Measurements from ENCODE around the gene NAP1L5. TPM values are rescaled to one million over a fixed set of nuclear protein-coding genes. Genes with fewer than 3 reads are reported as not detected.

Gene NAP1L5
- total RNA-seq, 2 donors from 2014 or later, result 5.2 to 6.6 TPM

DNA sequence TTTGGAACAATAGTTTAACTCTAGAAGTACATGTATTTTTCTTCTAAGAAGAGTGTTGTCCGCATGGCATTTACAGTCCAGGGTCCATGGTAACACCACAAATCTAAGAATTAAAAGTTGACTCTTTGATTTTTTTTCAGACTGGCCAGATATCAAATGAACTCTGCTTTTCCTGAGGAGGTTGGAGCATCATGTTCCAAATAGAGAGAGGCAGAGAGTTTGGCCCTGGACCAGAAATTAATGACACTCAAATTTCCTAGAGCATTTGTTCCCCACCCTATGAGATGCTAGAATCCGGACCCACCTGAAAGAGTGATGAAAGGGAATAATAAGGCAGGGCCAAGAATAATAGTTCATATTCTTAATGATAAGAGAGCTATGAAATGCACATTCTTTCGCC, 47.0 kb upstream of the NAP1L5 start:
- H3K27me3 ChIP-seq, result no peaks in the 10 kb centered on the region
- no peak for DNase-seq (ENCODE audit: low spot score)
- peaks cover 39% of the 10 kb centered on the region for H3K36me3 ChIP-seq
- H3K9me3 ChIP-seq, result no peaks in the 10 kb centered on the region
- TF ChIP-seq, protein P1, sequence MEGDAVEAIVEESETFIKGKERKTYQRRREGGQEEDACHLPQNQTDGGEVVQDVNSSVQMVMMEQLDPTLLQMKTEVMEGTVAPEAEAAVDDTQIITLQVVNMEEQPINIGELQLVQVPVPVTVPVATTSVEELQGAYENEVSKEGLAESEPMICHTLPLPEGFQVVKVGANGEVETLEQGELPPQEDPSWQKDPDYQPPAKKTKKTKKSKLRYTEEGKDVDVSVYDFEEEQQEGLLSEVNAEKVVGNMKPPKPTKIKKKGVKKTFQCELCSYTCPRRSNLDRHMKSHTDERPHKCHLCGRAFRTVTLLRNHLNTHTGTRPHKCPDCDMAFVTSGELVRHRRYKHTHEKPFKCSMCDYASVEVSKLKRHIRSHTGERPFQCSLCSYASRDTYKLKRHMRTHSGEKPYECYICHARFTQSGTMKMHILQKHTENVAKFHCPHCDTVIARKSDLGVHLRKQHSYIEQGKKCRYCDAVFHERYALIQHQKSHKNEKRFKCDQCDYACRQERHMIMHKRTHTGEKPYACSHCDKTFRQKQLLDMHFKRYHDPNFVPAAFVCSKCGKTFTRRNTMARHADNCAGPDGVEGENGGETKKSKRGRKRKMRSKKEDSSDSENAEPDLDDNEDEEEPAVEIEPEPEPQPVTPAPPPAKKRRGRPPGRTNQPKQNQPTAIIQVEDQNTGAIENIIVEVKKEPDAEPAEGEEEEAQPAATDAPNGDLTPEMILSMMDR (IDR thresholded peaks at IDR 0.05), result no peak
- H3K4me1 ChIP-seq, result peaks cover 0 to 21% of the 10 kb centered on the region in 2 donors
- H3K4me3 ChIP-seq, result no peak overlapping the region
- peak overlapping the region in 1 of 2 donors; percentile 62 for H3K27ac ChIP-seq

- H3K9me3 ChIP-seq, result no peaks in the 10 kb centered on the region
- no peaks in the 10 kb centered on the region for H3K27me3 ChIP-seq
- H3K4me1 ChIP-seq, result peaks cover 0 to 21% of the 10 kb centered on the region in 2 donors
- no peak overlapping the region for H3K4me3 ChIP-seq
- DNase-seq (ENCODE audit: low spot score), result no peak
- TF ChIP-seq, protein P1 (IDR thresholded peaks at IDR 0.05), result no peak
- no peak overlapping the region for H3K27ac ChIP-seq
- H3K36me3 ChIP-seq, result peaks cover 32% of the 10 kb centered on the region
Observed at GRCh38 chr4:88743696-88744095, 46.1 kb upstream of the NAP1L5 start.

GRCh38 chr4:88742561-88742960, 44.9 kb upstream of the NAP1L5 start:
- TF ChIP-seq, protein P1 (IDR thresholded peaks at IDR 0.05), result no peak
- DNase-seq (ENCODE audit: low spot score), result no peak
- H3K4me3 ChIP-seq, result no peak overlapping the region
- no peaks in the 10 kb centered on the region for H3K27me3 ChIP-seq
- H3K27ac ChIP-seq, result no peak overlapping the region
- H3K9me3 ChIP-seq, result no peaks in the 10 kb centered on the region
- H3K36me3 ChIP-seq, result peaks cover 31% of the 10 kb centered on the region
- peaks cover 0 to 24% of the 10 kb centered on the region in 2 donors for H3K4me1 ChIP-seq

DNA sequence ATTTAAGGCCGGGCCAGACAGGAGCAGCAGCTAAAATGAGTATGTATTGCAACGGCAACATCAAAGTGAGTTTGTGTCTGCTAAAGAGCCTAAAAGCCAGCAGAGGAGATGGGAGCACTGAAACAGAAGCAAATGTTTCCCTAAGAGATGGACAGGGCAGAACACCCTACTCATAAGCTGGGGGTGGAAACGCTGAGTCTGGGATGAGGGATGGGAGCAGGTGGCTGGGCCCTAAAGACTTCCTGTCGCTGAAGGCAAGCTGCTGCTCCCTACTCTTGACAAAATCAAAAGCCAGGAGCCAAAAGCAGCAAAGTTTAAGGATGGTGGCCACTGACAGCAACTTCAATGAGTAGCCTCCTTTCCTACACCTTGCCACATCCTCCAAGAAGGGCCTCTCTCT, 40.6 kb upstream of the NAP1L5 start:
- Histone ChIP-seq H3K9me3 (no peaks in the 10 kb centered on the region), H3K4me3 (no peak overlapping the region), H3K36me3 (peaks cover 21% of the 10 kb centered on the region), H3K27ac (no peak overlapping the region), H3K4me1 (peaks cover 0 to 32% of the 10 kb centered on the region in 2 donors), H3K27me3 (no peaks in the 10 kb centered on the region)
- TF ChIP-seq, protein P1 (IDR thresholded peaks at IDR 0.05), result no peak
- no peak for DNase-seq (ENCODE audit: low spot score)

GRCh38 chr4:88737307-88737941, 39.8 kb upstream of the NAP1L5 start:
- peaks cover 21% of the 10 kb centered on the region for H3K36me3 ChIP-seq
- DNase-seq (ENCODE audit: low spot score), result no peak
- H3K9me3 ChIP-seq, result no peaks in the 10 kb centered on the region
- H3K27me3 ChIP-seq, result no peaks in the 10 kb centered on the region
- peaks cover 0 to 32% of the 10 kb centered on the region in 2 donors for H3K4me1 ChIP-seq
- no peak overlapping the region for H3K4me3 ChIP-seq
- TF ChIP-seq, protein P1 (IDR thresholded peaks at IDR 0.05), result no peak
- H3K27ac ChIP-seq, result no peak overlapping the region

- Histone ChIP-seq H3K4me1 (peaks cover 0 to 32% of the 10 kb centered on the region in 2 donors), H3K4me3 (no peak overlapping the region), H3K36me3 (peaks cover 13% of the 10 kb centered on the region), H3K27ac (peak overlapping the region in 1 of 2 donors; percentile 57), H3K9me3 (no peaks in the 10 kb centered on the region), H3K27me3 (no peaks in the 10 kb centered on the region)
- DNase-seq (ENCODE audit: low spot score), result no peak
- TF ChIP-seq, protein P1 (IDR thresholded peaks at IDR 0.05), result no peak
Observed at GRCh38 chr4:88736264-88736663, 38.6 kb upstream of the NAP1L5 start.
